WERI-Rb-1 (cell line): ENCODE results near the gene CNIH1.

ENCODE experiments used
- DNase-seq: peaks from one replicate; pipeline ENCODE4 v3.0.0-alpha.2; 2020
- H3K27ac ChIP-seq: fragments of 250-450 bp; sonication (Bioruptor Pico); 2 replicates; pipeline ENCODE4 v1.5.1; 2020; ENCODE audit warnings: mild to moderate bottlenecking, moderate library complexity
- H3K27me3 ChIP-seq: fragments of 250-450 bp; sonication (Bioruptor Pico); 2 replicates; pipeline ENCODE4 v1.5.1; 2021; ENCODE audit warnings: mild to moderate bottlenecking, low read depth, moderate library complexity; ENCODE audit not compliant: insufficient read depth, severe bottlenecking
- H3K36me3 ChIP-seq: fragments of 250-450 bp; sonication (Bioruptor Pico); 2 replicates; pipeline ENCODE4 v1.5.1; 2020; ENCODE audit warnings: mild to moderate bottlenecking, moderate library complexity
- H3K4me3 ChIP-seq: 2 replicates; pipeline ENCODE4 v1.5.1; 2011; ENCODE audit warnings: low read depth, mild to moderate bottlenecking, control low read depth, low read length
- H3K9me3 ChIP-seq: fragments of 250-450 bp; sonication (Bioruptor Pico); 2 replicates; pipeline ENCODE4 v1.5.1; 2021; ENCODE audit warnings: mild to moderate bottlenecking, moderate library complexity; ENCODE audit not compliant: severe bottlenecking
- CTCF ChIP-seq: IDR thresholded peaks from 2 replicates; pipeline ENCODE4 v1.5.1; 2011; ENCODE audit warnings: low read depth, mild to moderate bottlenecking, control low read depth, inconsistent platforms, low read length

CNIH1 gene

GRCh38 chr14:54451961-54452360 lies 10.8 kb upstream of the CNIH1 start:
- H3K27me3 ChIP-seq, result no peaks in the 10 kb centered on the region
- no peak for TF ChIP-seq CTCF
- no peak for DNase-seq

GRCh38 chr14:54451121-54451601 lies 10.0 kb upstream of the CNIH1 start:
- DNase-seq, result no peak
- no peak overlapping the region for H3K27ac ChIP-seq
- H3K36me3 ChIP-seq, result no peaks in the 10 kb centered on the region
- H3K4me3 ChIP-seq, result no peak overlapping the region
- no peaks in the 10 kb centered on the region for H3K27me3 ChIP-seq
- no peak for TF ChIP-seq CTCF
- H3K9me3 ChIP-seq, result no peaks in the 10 kb centered on the region

More at GRCh38 chr14:54451961-54452360, 10.8 kb upstream of the CNIH1 start:
- H3K27ac ChIP-seq, result no peak overlapping the region
- no peaks in the 10 kb centered on the region for H3K9me3 ChIP-seq
- no peak overlapping the region for H3K4me3 ChIP-seq
- no peaks in the 10 kb centered on the region for H3K36me3 ChIP-seq

- H3K27ac ChIP-seq, result no peak overlapping the region
- DNase-seq, result no peak
- no peak for TF ChIP-seq CTCF
- H3K4me3 ChIP-seq, result no peak overlapping the region
- no peaks in the 10 kb centered on the region for H3K36me3 ChIP-seq
- H3K27me3 ChIP-seq, result no peaks in the 10 kb centered on the region
- H3K9me3 ChIP-seq, result no peaks in the 10 kb centered on the region
Observed at GRCh38 chr14:54450535-54450934, 9.4 kb upstream of the CNIH1 start.

- H3K27ac ChIP-seq, result no peak overlapping the region
- no peak overlapping the region for H3K4me3 ChIP-seq
- TF ChIP-seq CTCF, result no peak
- no peaks in the 10 kb centered on the region for H3K9me3 ChIP-seq
- no peaks in the 10 kb centered on the region for H3K27me3 ChIP-seq
- DNase-seq, result no peak
- H3K36me3 ChIP-seq, result no peaks in the 10 kb centered on the region
Observed at GRCh38 chr14:54447231-54447692, 6.1 kb upstream of the CNIH1 start.

- TF ChIP-seq CTCF, result no peak
- Histone ChIP-seq H3K27ac (no peak overlapping the region), H3K27me3 (no peaks in the 10 kb centered on the region), H3K4me3 (no peak overlapping the region), H3K9me3 (no peaks in the 10 kb centered on the region), H3K36me3 (no peaks in the 10 kb centered on the region)
- no peak for DNase-seq
Observed at GRCh38 chr14:54446161-54446693, 5.1 kb upstream of the CNIH1 start.

GRCh38 chr14:54444681-54445080 lies 3.5 kb upstream of the CNIH1 start:
- Histone ChIP-seq H3K4me3 (no peak overlapping the region), H3K27ac (no peak overlapping the region), H3K9me3 (no peaks in the 10 kb centered on the region), H3K27me3 (no peaks in the 10 kb centered on the region), H3K36me3 (no peaks in the 10 kb centered on the region; the same call in 1 of the 2 replicates)
- no peak for DNase-seq
- TF ChIP-seq CTCF, result no peak
